CD4-positive, alpha-beta T cell (primary cell): ENCODE data around the gene PRM1. TPM values are rescaled to one million over a fixed set of nuclear protein-coding genes. Genes with fewer than 3 reads are reported as not detected.

Experiments
- ATAC-seq: fragments of 200-7000 bp; cut with Tn5 transposase; one replicate; pipeline ENCODE4 v1.10.0; 2022; ENCODE audit warnings: mild to moderate bottlenecking; ENCODE audit not compliant: poor library complexity
- CTCF ChIA-PET: fragments of 350-600 bp; sonication (Branson Sonifier 250); formaldehyde crosslinking; loops from one replicate; lab custom pipeline; 2021; ENCODE audit warnings: antibody characterized with exemption, inconsistent platforms; lab: Charles Lee
- POLR2A ChIA-PET: fragments of 350-600 bp; sonication (Branson Sonifier 250); formaldehyde crosslinking; loops from one replicate; lab custom pipeline; 2021; ENCODE audit warnings: antibody characterized with exemption, inconsistent platforms; lab: Charles Lee
- DNase-seq, 14 experiments: peaks; one replicate each; pipeline ENCODE4 v3.0.0-alpha.2; 2013 to 2020; ENCODE audit warnings: mixed read lengths in 2 of 14
- H3K27ac ChIP-seq, 2 donors: one replicate each; pipeline versions ENCODE4 v1.5.1 to v1.7.0; 2013; ENCODE audit warnings: low read length in 2 of 2, low read depth in 1 of 2, mild to moderate bottlenecking in 1 of 2
- H3K27me3 ChIP-seq, 2 experiments: 1 replicate in 1 of 2; 2 replicates in 1 of 2; pipeline versions ENCODE4 v1.6.1 to v1.7.0; 2013; ENCODE audit warnings: low read length in 2 of 2, control low read depth in 1 of 2, mild to moderate bottlenecking in 1 of 2, moderate library complexity in 1 of 2; ENCODE audit not compliant: insufficient read depth in 2 of 2, control insufficient read depth in 1 of 2
- H3K36me3 ChIP-seq: one replicate; pipeline ENCODE4 v1.6.1; 2013; ENCODE audit warnings: low read length, control low read depth; ENCODE audit not compliant: insufficient read depth
- H3K4me1 ChIP-seq: one replicate; pipeline ENCODE4 v1.6.1; 2013; ENCODE audit warnings: low read length, control low read depth; ENCODE audit not compliant: insufficient read depth
- H3K4me3 ChIP-seq: one replicate; pipeline ENCODE4 v1.5.1; 2013; ENCODE audit warnings: mild to moderate bottlenecking, low read length, moderate library complexity
- H3K9me3 ChIP-seq, 2 experiments: 1 replicate in 1 of 2; 2 replicates in 1 of 2; pipeline versions ENCODE4 v1.6.1 to v1.7.0; 2013; ENCODE audit warnings: low read length in 2 of 2, mild to moderate bottlenecking in 2 of 2, control low read depth in 1 of 2, moderate library complexity in 1 of 2; ENCODE audit not compliant: control insufficient read depth in 1 of 2, insufficient read depth in 1 of 2
- H3K27ac Mint-ChIP-seq: one replicate; pipeline ENCODE4 v1.8.0; 2020; ENCODE audit warnings: mixed read lengths
- H3K27me3 Mint-ChIP-seq: one replicate; pipeline ENCODE4 v1.8.0; 2021; ENCODE audit warnings: mixed read lengths
- H3K36me3 Mint-ChIP-seq: one replicate; pipeline ENCODE4 v1.8.0; 2021; ENCODE audit warnings: low read depth, mixed read lengths
- H3K4me1 Mint-ChIP-seq: one replicate; pipeline ENCODE4 v1.8.0; 2021; ENCODE audit warnings: low read depth, mixed read lengths
- H3K4me3 Mint-ChIP-seq: one replicate; pipeline ENCODE4 v1.8.0; 2020; ENCODE audit warnings: mild to moderate bottlenecking, mixed read lengths
- H3K9me3 Mint-ChIP-seq: one replicate; pipeline ENCODE4 v1.8.0; 2020; ENCODE audit warnings: mixed read lengths
- CTCF ChIP-seq: fragments of 200-600 bp; IDR thresholded peaks from one replicate; pipeline ENCODE4 v1.8.0; 2022; ENCODE audit warnings: antibody characterized with exemption, mild to moderate bottlenecking
- intact Hi-C, 2 experiments: fragments of 100-400 bp; cut with DNase I in 1 of 2; cut with micrococcal nuclease in 1 of 2; formaldehyde crosslinking; loops; one replicate each; pipeline versions ENCODE4 v1.15.1 to v1.9.0; 2023 to 2025; cut with DNase I, micrococcal nuclease
- total RNA-seq, 174 experiments: library from RNA in 2 of 174; stranded (reverse) in 2 of 174; gene quantifications; one replicate each; pipeline ENCODE4 v1.2.3 and lab custom pipeline; 2021 to 2026

Gene PRM1
- total RNA-seq, 2 experiments from 2014 or later = not detected

- Mint-ChIP-seq H3K4me1 (peaks cover 43% of the 10 kb centered on the region), H3K27me3 (no peaks in the 10 kb centered on the region), H3K27ac (peak overlapping the region; percentile 84), H3K9me3 (no peaks in the 10 kb centered on the region), H3K36me3 (peaks cover 32% of the 10 kb centered on the region), H3K4me3 (peak overlapping the region; percentile 81)
- peak overlapping the region in 1 of 2 donors; percentile 18 for H3K27ac ChIP-seq
- H3K9me3 ChIP-seq = no peaks in the 10 kb centered on the region
- no peaks in the 10 kb centered on the region for H3K27me3 ChIP-seq
- H3K4me1 ChIP-seq = peaks cover 48% of the 10 kb centered on the region
- peaks cover 7% of the 10 kb centered on the region for H3K36me3 ChIP-seq
- POLR2A ChIA-PET = interaction anchor here (0.6 to 8.5 kb wide), 12 partner anchors 12 to 490 kb away, joined by 3 to 195 read pairs (median 4); partner anchors contain the start of gene TXNDC11
- intact Hi-C loops = loop anchor here (2.0 to 10.0 kb wide), 4 partner anchors 20 to 662 kb away; partner anchors contain the start of gene GSPT1 (in 1 of the 2)
- CTCF ChIA-PET = interaction anchor here (1.1 to 1.6 kb wide), 5 partner anchors 17 to 288 kb away, joined by 3 to 8 read pairs (median 4); no protein-coding TSS in a partner anchor
- no peak for ATAC-seq
- no peak for TF ChIP-seq CTCF
- H3K4me3 ChIP-seq = peak overlapping the region; percentile 96
- DNase-seq = peak in 1 of 14 experiments; percentile 33
These were observed 28.6 kb downstream of the PRM1 start for GRCh38 chr16:11252482-11252931.

GRCh38 chr16:11251525-11252481 is 29.3 kb downstream of the PRM1 start:
- Mint-ChIP-seq H3K4me3 (peak overlapping the region; percentile 81), H3K27ac (peak overlapping the region; percentile 84), H3K36me3 (peaks cover 26% of the 10 kb centered on the region), H3K9me3 (no peaks in the 10 kb centered on the region), H3K4me1 (peaks cover 36% of the 10 kb centered on the region), H3K27me3 (no peaks in the 10 kb centered on the region)
- H3K9me3 ChIP-seq = no peaks in the 10 kb centered on the region
- ChIA-PET POLR2A (interaction anchor here (0.6 to 8.5 kb wide), 13 partner anchors 11 to 491 kb away, joined by 3 to 195 read pairs (median 4); partner anchors contain the start of gene TXNDC11), CTCF (interaction anchor here (1.1 to 1.6 kb wide), 5 partner anchors 16 to 288 kb away, joined by 3 to 8 read pairs (median 4); no protein-coding TSS in a partner anchor)
- H3K27ac ChIP-seq = peak overlapping the region in 1 of 2 donors; percentile 18
- peaks cover 41% of the 10 kb centered on the region for H3K4me1 ChIP-seq
- peak overlapping the region; percentile 96 for H3K4me3 ChIP-seq
- no peaks in the 10 kb centered on the region for H3K27me3 ChIP-seq
- DNase-seq = peak; percentile 69 to 90 (median 80)
- TF ChIP-seq CTCF = no peak
- intact Hi-C loops = loop anchor here (1.0 to 10.0 kb wide), 5 partner anchors 19 to 663 kb away; partner anchors contain the start of gene GSPT1 (in 1 of the 2)
- H3K36me3 ChIP-seq = peaks cover 7% of the 10 kb centered on the region
- ATAC-seq = peak; percentile 46
